GM19397 (cell line): ENCODE measurements around the gene ZFYVE1.
"Not testable (repeated sequence)": the region's sequence is repeated elsewhere in the genome, so short reads cannot be mapped to it uniquely, and the experiment has no call there.

ENCODE experiments used
- ATAC-seq: cut with Tn5 transposase; IDR thresholded peaks from one replicate; pipeline ENCODE4 v1.9.1; 2021; ENCODE audit warnings: mild to moderate bottlenecking, moderate library complexity; ENCODE audit not compliant: unreplicated experiment

ZFYVE1 gene, protein sequence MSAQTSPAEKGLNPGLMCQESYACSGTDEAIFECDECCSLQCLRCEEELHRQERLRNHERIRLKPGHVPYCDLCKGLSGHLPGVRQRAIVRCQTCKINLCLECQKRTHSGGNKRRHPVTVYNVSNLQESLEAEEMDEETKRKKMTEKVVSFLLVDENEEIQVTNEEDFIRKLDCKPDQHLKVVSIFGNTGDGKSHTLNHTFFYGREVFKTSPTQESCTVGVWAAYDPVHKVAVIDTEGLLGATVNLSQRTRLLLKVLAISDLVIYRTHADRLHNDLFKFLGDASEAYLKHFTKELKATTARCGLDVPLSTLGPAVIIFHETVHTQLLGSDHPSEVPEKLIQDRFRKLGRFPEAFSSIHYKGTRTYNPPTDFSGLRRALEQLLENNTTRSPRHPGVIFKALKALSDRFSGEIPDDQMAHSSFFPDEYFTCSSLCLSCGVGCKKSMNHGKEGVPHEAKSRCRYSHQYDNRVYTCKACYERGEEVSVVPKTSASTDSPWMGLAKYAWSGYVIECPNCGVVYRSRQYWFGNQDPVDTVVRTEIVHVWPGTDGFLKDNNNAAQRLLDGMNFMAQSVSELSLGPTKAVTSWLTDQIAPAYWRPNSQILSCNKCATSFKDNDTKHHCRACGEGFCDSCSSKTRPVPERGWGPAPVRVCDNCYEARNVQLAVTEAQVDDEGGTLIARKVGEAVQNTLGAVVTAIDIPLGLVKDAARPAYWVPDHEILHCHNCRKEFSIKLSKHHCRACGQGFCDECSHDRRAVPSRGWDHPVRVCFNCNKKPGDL

DNA sequence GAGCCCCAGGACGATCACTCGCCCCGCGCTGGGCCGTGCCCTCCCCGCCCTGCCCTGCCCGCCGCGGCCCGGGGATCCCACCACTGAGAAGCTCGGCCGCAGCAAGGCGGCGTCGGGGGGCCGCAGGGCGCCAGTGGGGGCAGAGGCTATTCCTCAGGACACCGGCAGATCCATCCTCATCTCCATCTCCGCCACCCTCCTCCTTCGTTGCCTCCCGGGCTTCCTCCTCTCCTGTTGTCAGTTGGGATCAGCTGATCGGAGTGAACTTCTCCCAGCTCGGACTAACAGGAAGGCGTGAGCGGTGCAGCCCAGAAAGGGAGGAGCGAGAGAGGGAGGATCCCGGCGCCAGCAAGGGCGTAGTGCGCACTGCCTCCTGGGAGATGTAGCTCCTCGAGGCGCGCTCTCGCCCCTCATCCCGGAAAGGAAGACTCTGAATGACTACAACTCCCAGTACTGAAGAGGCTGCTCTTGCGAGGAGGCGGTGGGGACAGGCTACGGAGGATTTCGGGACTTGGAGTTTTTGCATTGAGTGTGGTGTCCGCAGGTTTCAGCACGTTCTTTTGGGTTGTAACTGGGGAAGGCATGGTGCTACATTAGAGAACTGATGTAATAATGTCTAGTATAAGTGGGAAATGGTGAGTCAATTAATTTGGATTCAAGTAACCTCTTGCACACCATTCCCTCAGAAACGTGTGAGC is at the start of gene ZFYVE1:
Gene ZFYVE1, minus strand, starts transcription at position 262 of the 698 bp plus-strand sequence. CDS start 2,598 bp downstream, outside the sequence.
- peak; percentile 93 for ATAC-seq

DNA sequence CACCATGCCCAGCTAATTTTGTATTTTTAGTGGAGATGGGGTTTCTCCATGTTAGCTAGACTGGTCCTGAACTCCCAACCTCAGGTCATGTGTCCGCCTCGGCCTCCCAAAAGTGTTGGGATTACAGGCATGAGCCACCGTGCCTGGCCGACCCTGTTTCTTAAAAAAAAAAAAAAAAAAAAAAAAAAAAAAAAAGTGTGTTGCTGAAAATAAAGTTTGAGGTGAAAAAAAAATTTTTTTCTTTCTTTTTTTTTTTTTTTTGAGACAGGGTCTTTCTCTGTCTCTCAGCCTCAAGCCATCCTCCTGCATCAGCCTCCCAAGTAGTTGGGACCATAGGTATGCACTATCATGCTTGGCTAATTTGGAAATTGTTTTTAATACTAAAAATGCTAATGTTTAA is 42.7 kb upstream of the ZFYVE1 start:
- no peak for ATAC-seq

DNA sequence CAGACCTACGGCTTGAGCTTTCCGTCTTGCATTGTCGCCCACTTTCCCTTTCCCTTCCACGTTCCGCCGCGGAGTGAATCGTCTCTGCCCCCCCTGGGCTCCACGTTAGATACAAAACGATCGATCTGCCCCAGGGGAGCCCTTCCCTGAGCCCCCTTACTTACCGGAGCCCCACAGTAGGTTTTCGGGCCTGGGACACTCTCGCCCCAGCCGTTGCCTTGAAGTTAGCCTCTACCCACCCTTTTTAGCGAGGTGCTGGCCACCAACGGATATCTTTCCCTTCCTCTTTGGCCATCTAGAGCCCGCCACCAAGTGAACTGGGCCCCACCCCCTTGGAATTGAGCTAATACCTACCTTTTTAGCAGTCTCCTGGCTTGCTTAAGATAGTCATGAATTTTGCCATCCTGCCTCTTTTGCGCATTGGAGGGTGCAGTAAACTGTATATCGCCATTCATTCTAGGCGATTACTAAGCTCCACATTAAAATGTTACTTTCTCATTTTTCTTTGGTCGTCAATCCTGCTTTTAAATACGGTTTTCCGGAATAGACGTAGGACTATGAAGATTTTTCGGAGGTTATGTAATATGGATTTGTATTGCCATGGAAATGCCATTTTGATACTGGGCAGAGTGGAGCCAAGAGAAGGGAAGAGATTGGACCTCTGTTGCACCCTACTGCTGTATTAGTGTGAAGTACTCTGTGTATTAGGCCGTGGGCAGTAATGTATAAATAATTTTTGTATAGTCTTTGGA is 32.2 kb upstream of the ZFYVE1 start:
- ATAC-seq: peak; percentile 21

DNA sequence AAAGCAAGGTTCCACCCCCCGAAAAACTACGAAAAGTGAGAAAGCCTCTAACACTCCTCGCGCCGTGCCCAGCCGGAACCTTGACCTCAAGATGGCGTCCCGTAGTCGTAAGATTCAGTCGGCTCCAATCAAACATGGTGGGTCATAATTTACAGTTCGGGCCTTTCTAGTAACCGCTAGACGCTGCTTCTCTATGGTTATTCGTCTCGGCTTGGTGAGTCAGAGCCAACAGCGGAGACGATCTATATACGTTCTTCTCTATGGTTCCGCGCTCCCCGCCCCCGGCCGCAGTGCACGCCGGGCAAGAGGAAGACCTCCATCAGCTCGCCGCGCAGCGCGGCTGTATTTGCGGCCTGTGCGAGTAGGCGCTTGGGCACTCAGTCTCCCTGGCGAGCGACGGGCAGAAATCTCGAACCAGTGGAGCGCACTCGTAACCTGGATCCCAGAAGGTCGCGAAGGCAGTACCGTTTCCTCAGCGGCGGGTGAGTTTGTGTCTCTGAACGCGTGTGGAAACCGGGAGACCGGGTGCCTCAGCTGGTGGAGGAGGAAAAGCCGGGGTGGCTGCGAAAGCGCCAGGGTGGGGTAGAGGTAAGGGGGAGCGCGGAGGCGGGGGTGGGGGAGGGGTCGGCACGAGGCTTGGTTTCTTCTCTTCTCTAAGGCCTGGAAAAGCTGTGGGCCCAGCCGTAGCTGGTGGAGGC is 31.5 kb upstream of the ZFYVE1 start, which contains the start of gene RBM25:
Gene RBM25, plus strand, starts transcription at position 311 of the 698 bp plus-strand sequence. CDS start 13,108 bp downstream, outside the sequence.
- ATAC-seq: peak; percentile 96

DNA sequence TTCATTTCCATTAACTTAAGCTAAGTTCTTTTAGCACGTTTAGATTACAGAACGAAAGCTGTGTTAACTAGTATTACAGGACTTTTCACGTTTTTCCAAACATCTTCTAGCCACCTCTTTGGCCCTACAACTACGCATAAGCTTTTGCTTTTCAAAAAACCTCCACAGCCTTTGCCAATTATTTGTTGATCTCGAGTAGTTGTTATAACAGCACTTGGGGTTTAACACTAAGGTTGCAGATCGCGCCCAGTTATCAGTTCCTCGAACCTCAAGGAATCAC is 31.0 kb upstream of the ZFYVE1 start:
- ATAC-seq: no peak

DNA sequence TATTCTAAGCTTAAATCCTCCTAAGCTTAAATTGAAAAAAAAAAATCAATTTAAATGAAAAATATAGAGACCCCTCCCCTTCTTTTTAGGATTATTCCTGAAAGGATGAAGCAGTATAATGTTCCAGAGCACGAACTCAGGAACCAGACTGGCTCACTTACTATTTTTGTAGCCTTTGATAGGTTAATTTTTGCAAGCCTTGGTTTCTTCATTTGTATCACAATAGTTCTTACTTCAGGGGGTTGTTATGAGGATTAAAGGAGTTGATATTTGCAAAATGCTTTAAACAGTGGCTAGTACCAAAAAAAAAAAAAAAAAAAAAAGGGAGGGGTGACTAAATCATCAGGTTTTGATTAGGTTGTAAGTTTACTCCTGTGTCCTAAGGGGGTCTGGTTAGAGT is 28.3 kb upstream of the ZFYVE1 start:
- ATAC-seq: no peak

DNA sequence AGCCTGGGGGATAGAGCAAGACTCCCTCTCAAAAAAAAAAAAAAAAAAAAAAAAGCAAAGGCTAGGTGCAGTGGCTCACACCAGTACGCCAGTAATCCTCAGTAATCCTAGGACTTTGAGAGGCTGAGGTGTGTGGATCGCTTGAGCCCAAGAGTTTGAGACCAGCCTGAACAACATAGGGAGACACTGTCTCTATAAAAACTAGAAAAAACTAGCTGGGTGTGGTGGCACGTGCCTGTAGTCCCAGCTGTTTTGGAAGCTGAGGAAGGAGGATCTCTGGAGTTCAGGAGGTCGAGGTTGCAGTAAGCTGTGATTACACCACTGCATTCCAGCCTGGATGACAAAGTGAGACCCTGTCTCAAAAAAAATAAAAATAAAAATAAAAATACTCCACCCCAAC is 22.5 kb upstream of the ZFYVE1 start:
- ATAC-seq: no peak

DNA sequence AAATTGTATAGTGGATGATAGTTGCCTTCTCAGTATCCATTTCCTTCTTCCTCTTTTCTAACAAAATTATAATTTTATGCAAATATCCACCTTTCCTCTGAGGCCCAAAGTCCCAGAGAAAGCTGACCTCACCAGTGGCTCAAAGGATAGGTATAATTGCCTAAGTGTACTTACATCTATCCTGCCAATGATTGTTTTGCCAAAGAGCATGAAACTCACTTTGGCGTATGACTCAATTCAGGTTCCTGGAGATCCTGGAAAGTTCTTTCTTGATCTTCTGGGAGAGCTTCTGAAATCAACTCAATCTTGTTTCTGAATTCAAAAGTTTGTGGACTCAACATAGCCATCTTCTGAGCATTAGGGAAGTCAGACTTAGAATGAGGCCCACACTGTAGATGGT is 20.9 kb upstream of the ZFYVE1 start:
- ATAC-seq: no peak

DNA sequence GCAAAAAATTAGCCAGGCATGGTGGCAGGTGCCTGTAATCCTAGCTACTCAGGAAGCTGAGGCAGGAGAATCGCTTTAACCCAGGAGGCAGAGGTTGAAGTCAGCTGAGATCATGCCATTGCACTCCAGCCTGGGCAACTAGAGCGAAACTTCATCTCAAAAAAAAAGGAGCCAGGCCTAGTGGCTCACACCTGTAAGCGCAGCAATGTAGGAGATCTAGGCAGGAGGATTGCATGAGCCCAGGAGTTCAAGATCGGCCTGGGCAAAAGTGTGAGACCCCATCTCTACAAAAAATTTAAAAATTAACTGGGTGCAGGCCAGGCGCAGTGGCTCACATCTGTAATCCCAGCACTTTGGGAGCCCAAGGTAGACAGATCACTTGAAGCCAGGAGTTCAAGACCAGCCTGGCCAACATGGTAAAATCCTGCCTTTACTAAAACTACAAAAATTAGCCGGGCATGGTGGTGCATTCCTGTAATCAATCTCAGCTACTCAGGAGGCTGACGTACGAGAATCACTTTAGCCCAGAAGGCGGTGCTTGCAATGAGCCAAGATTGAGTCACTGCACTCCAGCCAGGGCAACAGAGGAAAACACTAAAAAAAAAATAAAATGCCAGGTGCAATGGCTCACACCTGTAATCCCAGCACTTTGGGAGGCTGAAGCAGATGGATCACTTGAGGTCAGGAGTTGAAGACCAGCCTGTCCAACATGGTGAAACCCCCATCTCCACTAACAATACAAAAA is 10.0 kb upstream of the ZFYVE1 start:
- not testable (repeated sequence) for ATAC-seq

DNA sequence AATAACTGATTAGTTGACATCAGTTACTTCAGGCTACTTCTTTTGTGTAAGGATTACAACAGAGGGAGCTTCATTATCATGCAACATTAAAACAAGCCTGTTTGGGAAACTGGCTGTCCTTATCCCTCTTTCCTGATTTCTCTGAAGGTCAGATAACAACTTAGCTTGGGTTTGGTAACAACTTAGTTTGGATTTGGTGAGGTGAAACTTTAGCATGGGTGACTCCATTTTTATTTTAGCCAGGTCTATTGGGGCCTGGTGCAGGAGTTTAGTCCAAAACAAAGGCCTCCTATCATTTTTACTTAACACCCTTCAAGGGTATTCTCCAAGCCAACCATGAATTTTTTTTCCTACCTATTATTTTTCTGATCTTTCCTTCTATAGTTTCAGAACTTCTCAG is 1.1 kb upstream of the ZFYVE1 start:
- no peak for ATAC-seq

DNA sequence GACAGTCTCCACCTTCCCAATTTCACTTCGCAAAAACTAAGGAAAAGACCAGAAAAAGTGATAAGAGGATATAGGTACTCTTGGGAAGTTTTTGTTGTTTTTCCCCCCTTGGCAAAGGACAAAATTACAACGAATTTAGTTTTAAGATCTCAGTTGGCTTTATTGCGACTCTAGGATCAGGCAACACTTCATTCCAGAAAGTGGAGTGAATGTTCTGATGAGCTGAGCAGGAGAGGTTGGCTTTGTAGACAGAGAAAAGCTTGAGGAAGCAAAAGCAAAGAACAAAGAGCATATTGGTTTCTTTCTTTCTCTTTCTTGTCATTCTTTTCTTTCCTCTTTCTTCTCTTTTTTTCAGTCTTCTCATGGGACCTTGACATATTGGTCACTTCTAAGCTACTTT is 640 bp upstream of the ZFYVE1 start:
- ATAC-seq: no peak

DNA sequence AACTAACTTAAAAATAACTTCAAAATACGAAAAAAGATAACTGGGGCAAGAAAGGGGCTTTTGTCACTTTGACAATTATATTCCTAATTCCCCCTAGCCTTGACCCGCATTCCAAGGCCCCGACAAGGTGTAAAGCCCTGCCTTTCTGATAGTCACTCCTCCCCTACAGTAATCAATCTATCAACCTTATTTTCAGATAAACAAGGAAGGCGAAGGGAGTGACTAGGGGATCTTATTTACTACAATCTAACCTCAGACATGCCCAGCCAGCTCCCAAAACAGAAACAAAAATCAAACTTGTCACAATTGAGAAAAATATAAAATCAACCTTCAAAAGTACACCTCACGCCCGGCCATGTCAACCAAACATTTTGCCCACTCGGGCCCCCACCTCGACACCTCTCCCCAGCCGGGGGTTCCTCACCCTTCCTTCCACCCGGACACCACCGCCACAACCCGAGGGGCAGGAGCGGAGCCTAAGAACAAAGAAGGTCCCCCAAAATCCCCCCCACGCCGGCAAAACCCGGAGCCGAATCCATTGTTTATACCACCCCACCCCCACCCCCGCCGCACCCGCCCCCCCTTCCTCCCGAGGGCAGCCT is 562 bp downstream of the ZFYVE1 start:
- no peak for ATAC-seq

DNA sequence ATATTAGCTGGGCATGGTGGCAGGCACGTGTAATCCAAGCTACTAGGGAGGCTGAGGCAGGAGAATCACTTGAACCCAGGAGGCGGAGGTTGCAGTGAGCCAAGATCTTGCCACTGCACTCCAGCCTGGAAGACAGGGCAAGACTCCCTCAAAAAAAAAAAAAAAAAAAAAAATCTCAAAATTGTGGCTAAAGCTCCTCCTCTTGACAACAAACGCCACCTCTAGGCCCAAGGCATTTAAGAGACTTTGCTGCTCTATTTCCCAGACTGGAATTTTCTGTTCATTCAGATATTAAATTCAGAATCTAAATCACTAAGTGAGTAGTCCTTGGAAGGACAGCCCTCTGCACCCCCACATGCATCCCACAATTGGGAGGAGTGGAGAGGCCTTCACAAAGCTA is 1.4 kb downstream of the ZFYVE1 start:
- ATAC-seq: no peak

DNA sequence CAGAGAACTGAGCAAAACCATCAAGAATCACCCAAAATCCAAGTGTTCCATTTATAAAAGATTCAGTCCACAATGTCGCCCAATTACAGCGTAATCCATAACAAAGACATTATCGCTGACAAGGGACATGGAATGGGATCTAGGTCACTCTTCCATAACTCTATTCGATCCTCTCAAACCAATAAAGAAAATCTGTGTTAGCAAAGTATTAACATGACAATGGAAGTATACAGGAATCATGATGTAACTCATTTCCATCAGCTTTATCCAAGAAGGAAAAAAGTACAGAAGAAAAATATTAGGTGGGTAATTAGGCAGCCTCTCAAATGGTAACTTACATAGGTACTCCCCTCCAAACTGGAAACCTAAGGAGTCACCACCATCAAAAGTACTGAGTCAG is 4.9 kb downstream of the ZFYVE1 start:
- ATAC-seq: no peak

DNA sequence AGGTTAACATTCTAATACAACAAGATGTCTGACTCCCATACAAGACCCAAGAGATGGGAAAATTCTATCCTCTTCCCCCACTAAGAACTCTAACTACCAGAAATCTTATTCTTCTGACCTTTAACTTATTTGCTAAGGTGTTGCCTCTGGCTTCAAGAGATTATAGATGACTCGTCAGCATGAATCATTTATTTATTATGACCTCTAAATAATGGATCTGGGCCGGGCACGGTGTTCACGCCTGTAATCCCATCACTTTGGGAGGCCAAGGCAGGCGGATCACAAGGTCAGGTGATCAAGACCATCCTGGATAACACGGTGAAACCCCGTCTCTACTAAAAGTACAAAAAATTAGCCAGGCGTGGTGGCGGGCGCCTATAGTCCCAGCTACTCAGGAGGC is 10.9 kb downstream of the ZFYVE1 start:
- not testable (repeated sequence) for ATAC-seq

DNA sequence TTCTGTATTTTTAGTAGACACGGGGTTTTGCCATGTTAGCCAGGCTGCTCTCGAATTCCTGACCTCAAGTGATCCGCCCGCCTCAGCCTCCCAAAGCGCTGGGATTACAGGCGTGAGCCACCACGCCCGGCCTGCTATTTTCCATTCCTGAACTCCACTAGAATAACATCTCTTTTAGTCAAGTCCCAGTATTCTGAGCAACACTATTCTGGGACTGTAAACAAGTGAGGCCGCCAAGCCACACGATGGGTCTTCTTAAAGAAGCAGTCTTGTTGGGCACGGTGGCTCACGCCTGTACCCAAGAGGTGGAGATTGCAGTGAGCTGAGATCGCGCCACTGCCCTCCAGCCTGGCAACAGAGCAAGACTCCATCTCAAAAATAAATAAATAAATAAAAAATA is 11.4 kb downstream of the ZFYVE1 start:
- ATAC-seq: not testable (repeated sequence)

DNA sequence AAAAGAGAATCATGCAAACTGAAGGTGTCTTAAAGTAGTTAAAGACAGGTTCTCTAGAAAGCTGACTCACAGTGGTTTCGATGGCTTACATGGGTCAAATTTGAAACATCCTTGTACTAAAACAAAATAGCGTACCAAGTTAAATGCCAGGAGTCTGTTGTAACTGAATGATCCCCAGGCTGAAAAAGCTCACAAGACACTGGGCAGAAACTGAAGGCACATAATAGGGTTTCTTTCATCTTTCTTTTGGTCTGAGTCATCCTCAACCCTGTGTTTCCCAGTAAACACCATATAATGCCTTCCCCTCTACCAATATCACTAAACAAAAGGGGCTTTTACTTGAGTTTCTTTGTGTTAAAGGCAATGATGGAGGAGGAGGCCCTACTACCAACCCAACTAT is 12.8 kb downstream of the ZFYVE1 start:
- peak; percentile 71 for ATAC-seq

DNA sequence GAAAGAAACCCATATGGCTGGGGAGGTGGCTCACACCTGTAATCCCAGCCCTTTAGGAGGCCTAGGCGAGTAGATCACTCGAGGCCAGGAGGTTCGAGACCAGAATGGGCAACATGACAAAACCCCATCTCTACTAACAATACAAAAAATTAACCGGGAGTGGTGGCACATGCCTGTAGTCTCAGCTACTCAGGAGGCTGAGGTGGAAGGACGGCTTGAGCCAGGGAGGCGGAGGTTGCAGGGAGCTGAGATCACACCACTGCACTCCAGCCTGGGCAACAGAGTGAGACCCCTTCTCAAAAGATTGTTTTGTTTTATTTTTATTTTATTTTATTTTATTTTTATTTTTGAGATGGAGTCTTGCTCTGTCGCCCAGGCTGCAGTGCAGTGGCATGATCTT is 15.7 kb downstream of the ZFYVE1 start:
- ATAC-seq: not testable (repeated sequence)

DNA sequence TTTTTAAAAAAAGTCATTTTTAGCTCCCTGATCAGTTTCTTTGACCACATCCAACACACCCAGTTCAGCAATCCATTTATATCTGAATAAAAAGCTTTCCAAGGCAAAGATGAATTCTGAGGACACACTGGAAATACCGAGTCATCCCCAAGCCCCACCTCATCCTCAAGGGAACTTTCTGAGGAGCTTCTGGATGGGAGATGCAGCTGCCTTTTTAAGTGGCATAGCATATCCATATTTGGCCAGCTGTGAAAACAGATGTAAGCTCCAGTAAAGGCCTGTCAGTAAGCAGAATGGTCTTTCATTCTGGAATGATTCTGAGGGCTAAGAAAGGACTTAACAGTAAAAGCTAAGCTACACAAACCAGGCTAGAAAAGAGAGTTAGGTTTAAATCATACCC is 18.4 kb downstream of the ZFYVE1 start:
- ATAC-seq: no peak
